ENCODE data around the gene G6PC3.

DNA sequence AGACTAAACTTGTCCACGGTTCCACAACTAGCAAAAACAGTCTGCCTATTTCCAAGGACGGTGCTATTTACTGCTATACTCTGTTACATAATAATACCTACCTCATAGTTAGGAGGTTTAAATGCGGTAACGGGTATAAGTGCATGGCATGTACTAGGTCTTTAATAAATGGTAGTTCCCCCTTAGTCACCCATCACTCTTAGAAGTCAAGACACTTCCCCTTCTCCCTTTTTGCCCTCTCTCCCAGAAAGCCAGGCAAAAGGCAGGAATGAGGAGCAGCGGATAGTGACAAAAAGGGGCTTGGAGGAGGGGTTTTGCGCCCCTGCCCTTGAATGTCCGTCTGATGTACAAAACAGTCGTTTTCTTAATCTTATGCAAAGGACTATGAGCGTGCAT is 3.0 kb upstream of the G6PC3 start:
- TF ChIP-seq, protein P1, sequence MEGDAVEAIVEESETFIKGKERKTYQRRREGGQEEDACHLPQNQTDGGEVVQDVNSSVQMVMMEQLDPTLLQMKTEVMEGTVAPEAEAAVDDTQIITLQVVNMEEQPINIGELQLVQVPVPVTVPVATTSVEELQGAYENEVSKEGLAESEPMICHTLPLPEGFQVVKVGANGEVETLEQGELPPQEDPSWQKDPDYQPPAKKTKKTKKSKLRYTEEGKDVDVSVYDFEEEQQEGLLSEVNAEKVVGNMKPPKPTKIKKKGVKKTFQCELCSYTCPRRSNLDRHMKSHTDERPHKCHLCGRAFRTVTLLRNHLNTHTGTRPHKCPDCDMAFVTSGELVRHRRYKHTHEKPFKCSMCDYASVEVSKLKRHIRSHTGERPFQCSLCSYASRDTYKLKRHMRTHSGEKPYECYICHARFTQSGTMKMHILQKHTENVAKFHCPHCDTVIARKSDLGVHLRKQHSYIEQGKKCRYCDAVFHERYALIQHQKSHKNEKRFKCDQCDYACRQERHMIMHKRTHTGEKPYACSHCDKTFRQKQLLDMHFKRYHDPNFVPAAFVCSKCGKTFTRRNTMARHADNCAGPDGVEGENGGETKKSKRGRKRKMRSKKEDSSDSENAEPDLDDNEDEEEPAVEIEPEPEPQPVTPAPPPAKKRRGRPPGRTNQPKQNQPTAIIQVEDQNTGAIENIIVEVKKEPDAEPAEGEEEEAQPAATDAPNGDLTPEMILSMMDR (IDR thresholded peaks at IDR 0.05; ENCODE audit: low read depth, low read length), result no peak
- TF ChIP-seq POLR2A (IDR thresholded peaks at IDR 0.05; ENCODE audit: extremely low read depth, insufficient read length), result no peak
- TF ChIP-seq, protein P2, sequence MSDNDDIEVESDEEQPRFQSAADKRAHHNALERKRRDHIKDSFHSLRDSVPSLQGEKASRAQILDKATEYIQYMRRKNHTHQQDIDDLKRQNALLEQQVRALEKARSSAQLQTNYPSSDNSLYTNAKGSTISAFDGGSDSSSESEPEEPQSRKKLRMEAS (IDR thresholded peaks at IDR 0.05; ENCODE audit: low read depth, low read length), result no peak

Measured in NB4 (cell line).